ENCODE measurements around the gene PFKFB2. TPM values are rescaled to one million over a fixed set of nuclear protein-coding genes. Genes with fewer than 3 reads are reported as not detected.

The PFKFB2 gene
- total RNA-seq, 4 donors from 2014 or later, result 44.6 to 150 (median 116) TPM

DNA sequence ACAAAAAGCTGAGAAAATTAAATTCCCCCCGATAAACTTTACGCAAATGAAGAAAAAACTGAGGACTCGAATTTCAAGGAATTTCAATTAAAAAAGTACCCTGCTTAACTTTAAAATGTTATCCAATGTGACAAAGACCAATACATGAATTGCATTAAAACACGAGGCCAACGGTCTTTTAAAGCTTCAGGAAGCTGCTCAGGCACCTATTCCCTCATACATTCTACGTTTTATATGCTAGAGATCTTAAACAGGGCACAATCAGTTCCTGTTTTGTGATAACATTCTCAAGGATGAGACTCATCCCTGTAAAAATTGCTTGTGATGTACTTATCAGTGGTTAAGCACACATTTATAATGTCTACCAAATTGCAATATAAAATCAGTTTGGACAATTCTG is 5.0 kb upstream of the PFKFB2 start:
- Histone ChIP-seq H3K27me3 (no peaks in the 10 kb centered on the region), H3K4me3 (no peak overlapping the region), H3K4me1 (peaks cover 0 to 38% (median 0%) of the 10 kb centered on the region in 4 donors), H3K36me3 (peaks cover 0 to 14% (median 0%) of the 10 kb centered on the region in 3 donors), H3K27ac (no peak overlapping the region), H3K9me3 (no peaks in the 10 kb centered on the region)
- TF ChIP-seq POLR2A (IDR thresholded peaks at IDR 0.05), result no peak
- no peak for TF ChIP-seq CTCF (IDR thresholded peaks at IDR 0.05)
- no peak for DNase-seq

DNA sequence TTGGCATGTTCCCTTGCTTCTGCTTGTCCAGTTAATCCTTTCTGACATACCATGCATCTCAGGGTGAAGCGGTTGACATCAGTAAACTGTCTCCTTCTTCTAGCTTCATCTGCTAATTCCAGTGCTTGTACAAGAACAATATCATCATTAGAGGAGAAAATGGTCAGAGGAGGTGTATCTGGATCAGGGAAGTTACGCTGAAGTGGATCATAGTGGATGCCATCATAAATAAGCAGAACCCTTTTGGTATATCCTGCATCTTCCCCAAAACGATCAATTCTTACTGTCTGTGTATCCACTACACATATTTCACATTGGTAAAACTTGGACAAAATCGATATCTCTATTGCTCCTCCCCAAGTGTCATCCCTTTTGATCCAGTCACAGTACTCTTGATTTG is 4.0 kb upstream of the PFKFB2 start:
- H3K27ac ChIP-seq, result no peak overlapping the region
- no peak for TF ChIP-seq POLR2A (IDR thresholded peaks at IDR 0.05)
- no peak for TF ChIP-seq CTCF (IDR thresholded peaks at IDR 0.05)
- peaks cover 0 to 14% (median 0%) of the 10 kb centered on the region in 3 donors for H3K36me3 ChIP-seq
- H3K4me3 ChIP-seq, result peak overlapping the region in 1 of 4 donors; percentile 82
- H3K4me1 ChIP-seq, result peaks cover 0 to 38% (median 0%) of the 10 kb centered on the region in 4 donors
- H3K9me3 ChIP-seq, result no peaks in the 10 kb centered on the region
- no peaks in the 10 kb centered on the region for H3K27me3 ChIP-seq
- no peak for DNase-seq

GRCh38 chr1:207049514-207049913 is 3.6 kb upstream of the PFKFB2 start:
- peak overlapping the region in 2 of 4 donors; percentile 82 to 97 for H3K4me3 ChIP-seq
- peaks cover 0 to 14% (median 0%) of the 10 kb centered on the region in 3 donors for H3K36me3 ChIP-seq
- H3K4me1 ChIP-seq, result peaks cover 0 to 39% (median 0%) of the 10 kb centered on the region in 4 donors
- no peak for DNase-seq
- TF ChIP-seq POLR2A (IDR thresholded peaks at IDR 0.05), result no peak
- no peak for TF ChIP-seq CTCF (IDR thresholded peaks at IDR 0.05)
- H3K27ac ChIP-seq, result peak overlapping the region in 2 of 4 donors; percentile 79 to 81
- H3K27me3 ChIP-seq, result no peaks in the 10 kb centered on the region
- no peaks in the 10 kb centered on the region for H3K9me3 ChIP-seq

DNA sequence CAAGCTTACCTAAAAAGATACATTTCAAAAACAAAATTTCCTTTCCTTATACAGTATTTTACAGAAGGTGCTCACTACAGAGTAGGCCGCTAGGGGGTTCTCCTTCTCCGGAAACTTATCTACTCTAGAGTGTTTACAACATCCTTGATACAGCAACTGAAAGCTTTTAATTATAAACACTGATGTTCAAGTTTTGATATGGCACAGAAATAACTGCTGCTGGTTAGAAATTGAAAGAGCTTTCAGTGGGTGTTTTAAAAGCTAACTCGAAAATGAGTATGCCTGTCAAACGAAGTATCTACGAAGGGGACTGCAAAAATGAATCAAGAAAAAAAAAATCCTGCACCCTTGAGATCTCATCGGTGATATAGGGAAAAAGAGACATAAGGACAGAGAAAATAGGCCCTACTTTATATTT is 3.1 kb upstream of the PFKFB2 start:
- peaks cover 0 to 44% (median 0%) of the 10 kb centered on the region in 4 donors for H3K4me1 ChIP-seq
- peak in 2 of 3 donors; percentile 66 to 88 for DNase-seq
- TF ChIP-seq CTCF (IDR thresholded peaks at IDR 0.05) (peak; percentile 65 to 97 (median 90)), POLR2A (IDR thresholded peaks at IDR 0.05) (no peak)
- no peaks in the 10 kb centered on the region for H3K9me3 ChIP-seq
- H3K4me3 ChIP-seq, result peak overlapping the region; percentile 70 to 97 (median 81)
- peaks cover 0 to 14% (median 0%) of the 10 kb centered on the region in 3 donors for H3K36me3 ChIP-seq
- peak overlapping the region; percentile 79 to 98 (median 86) for H3K27ac ChIP-seq
- H3K27me3 ChIP-seq, result no peaks in the 10 kb centered on the region

DNA sequence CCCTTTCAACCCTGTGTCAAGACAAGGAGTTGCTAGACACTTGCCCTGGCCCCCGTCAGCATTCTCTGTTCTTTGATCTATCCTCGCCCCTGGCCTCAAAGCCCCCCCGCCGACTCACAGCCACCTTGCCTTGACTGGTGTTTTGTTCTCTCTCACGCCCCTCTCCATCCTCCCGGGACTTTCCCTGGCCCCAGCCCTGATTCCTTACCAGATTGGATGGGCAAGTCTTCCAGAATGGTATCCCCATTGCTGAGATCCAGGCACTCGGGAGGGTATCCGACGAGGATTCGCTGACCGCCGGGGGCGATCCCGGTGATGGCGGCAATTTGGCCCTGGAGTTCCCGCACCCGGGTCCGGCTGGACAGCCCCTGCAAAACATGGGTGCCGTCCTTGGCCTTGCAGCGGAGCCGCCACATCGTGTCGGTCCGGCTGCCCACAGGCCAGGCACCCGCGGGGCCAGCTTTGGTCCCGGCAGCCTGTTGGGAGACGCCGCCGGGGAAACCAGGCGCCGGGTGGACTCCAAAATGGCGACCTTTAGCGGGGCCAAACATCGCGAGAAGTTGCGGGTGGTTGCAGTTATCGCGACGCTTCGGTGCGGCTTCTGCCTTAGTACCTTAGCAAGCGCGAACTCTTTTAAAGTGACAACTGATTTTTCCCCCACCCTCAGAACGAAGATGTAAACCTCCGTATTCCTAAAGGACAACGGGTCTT is 2.4 kb upstream of the PFKFB2 start:
- Histone ChIP-seq H3K4me3 (peak overlapping the region; percentile 70 to 97 (median 81)), H3K27me3 (no peaks in the 10 kb centered on the region), H3K4me1 (peaks cover 0 to 46% (median under 1%) of the 10 kb centered on the region in 4 donors), H3K27ac (peak overlapping the region; percentile 79 to 98 (median 86)), H3K9me3 (no peaks in the 10 kb centered on the region), H3K36me3 (peaks cover 0 to 14% (median 0%) of the 10 kb centered on the region in 3 donors)
- DNase-seq, result peak; percentile 87 to 96 (median 96)
- TF ChIP-seq POLR2A (IDR thresholded peaks at IDR 0.05) (peak in 1 of 2 donors; percentile 34), CTCF (IDR thresholded peaks at IDR 0.05) (peak in 1 of 6 experiments; percentile 7)
